NCI-H2029 (cell line): ENCODE measurements around the gene LAMB1.
"Not testable (repeated sequence)": the region's sequence is repeated elsewhere in the genome, so short reads cannot be mapped to it uniquely, and the experiment has no call there.

Experiments
- DNase-seq: peaks from one replicate; lab custom pipeline; 2025; lab: John Stamatoyannopoulos, UW

LAMB1 gene

DNA sequence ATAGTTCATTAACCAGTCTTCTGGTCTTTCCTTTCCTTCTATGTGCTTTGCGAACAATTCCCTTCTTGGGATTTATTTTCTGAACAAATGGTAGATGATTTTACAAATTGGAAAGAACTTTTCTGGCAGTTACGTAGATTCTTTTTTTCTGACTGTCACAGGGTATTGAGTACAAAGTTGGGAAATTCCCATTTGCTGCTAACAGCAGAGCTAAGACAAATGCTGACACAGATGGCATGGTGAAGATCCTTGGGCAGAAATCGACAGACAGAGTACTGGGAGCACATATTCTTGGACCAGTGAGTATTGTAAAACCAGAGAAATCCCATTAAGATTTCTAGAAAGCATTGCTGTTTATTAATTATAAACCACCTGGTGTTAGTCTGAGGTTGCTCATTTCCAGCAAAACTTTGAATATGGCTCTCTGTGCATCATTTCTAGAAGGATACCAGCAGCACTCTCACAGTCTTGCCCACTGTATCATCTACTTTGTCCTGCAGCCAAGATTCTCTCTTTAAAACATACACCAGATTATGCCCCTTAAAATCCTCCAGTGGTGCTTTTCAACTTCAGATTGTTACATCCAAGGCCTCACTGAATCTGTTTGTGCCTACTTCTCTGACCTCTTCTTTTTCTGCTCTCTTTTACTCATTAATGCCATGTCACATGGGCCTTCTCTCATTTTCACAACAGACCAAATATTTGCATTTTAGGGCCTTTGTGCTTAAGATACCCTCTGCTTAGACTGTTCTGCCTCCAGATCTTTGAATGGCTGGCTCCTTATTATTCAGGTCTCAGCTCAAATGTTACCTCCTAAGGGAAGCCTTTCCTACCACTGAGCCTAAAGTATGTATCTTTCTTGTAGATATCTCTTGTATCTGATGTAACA is 85.0 kb downstream of the LAMB1 start:
- DNase-seq, result no peak

DNA sequence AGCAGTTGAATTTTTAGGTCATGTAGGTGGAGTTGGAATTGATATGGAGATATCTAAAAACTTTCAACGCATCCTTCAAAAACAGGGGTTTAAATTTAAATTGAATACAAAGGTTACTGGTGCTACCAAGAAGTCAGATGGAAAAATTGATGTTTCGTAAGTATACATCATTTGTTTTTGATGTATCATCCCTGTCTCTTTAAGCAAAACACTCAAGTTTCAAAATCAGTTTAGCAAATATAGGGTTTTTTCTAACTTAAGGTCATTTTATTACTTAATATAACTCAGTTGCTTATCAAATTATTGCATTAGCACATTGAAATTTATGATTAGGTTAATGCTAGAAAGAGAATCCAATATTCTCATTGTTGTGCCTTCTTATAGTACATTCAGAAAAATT is 87.4 kb downstream of the LAMB1 start:
- DNase-seq, result no peak

DNA sequence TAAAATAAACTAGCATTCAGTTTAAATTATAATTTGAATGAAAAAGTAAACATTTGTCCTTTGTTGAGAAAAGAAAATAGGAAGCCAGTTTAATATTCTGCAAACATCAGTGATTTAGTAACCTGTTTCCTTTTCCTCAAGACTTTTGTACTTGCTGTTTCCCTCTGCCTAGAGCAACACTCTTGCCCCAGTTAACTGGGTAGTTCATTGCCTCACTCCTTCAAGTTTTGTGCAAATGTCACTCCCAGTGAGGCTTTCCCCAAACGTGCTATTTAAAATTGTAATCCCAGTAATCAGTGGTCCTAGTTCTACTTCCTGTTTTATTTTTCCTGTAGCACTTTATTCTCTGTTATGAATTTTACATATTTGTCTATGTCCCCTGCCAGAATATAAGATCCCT is 88.1 kb downstream of the LAMB1 start:
- no peak for DNase-seq

DNA sequence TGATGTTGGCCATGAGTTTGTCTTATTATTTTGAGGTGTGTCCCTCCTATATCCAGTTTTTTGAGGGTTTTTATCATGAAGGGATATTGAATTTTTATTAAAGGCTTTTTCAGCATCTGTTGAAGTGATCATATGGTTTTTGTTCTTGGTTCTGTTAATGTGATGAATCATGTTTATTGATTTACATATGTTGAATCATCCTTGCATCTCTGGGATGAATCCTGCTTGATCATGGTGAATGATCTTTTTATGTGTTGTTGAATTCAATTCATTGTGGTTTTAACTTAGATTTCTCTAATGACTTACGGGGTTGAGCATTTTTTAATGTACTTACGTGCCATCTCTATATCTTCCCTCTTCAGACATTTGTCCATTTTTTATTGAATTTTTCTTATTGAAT is 89.1 kb downstream of the LAMB1 start:
- no peak for DNase-seq

DNA sequence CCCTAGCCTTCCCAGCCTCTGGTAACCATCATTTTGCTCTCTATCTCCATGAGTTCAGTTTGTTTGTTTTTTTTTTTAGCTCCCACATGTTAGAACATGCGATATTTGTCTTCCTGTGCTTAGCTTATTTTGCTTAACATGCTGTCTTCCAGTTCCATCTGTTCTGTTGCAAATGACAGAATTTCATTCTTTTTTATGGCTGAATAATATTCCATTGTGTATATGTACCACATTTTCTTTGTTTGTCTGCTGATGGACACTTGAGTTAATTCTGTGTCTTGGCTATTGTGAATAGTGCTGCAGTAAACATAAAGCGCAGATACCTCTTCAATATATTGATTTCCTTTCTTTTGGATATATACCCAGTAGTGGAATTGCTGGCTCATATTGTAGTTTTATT is 91.0 kb downstream of the LAMB1 start:
- DNase-seq, result no peak

DNA sequence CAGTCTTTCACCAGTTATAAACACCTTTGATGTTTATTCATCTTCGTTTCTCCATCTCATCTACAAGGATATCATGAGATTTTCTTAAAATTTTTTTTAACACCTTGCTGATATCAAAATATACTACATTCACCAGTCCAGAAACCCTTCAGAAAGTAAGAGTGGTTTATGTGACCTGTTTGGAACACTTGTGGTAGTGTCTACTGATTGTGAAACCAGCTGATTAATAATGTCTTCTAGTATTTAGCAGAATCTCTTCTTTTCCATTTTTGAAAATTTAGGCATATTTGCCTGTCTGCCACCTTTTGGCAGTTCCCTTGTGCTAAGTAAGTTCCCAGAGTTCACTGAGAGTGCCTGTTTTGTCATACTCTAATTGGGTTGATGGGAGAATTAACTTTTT is 93.5 kb downstream of the LAMB1 start:
- no peak for DNase-seq

DNA sequence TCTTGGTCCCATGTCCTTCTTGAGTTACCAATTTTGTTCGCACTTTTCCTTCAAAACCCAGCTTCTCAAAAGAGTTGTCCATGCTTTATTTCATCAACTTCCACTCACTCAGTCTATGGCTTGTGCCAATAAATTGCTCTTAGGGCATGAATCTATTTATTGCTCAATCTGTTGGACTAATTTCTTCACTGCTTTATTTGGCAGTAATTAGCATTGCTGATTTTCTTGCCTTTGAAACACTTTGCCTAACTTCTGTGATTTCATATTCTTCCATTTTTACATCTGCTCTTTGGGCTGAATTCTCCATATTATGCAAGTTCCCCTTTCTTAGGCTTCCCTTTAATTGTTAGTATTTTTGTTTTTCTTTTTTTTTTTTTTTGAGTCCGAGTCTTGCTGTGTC is 95.2 kb downstream of the LAMB1 start:
- no peak for DNase-seq

DNA sequence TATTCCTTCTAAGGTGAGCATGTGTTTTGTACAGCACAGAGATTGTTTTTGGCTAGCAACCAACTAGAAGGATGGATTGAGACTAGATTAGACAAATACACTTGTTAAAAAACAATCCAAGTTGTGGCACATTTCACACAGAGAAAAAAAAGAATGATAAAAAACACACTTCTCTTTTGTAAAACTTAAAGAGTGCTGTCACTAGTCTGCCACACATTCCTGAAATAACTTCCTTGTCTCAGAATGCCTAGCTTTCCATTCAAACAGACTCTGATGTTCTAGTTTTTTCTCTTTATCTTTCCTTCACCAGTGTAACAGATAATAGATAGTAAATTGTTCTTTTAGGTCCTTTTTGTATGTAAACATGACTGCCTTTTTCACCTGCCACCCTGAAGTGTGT is 100.6 kb downstream of the LAMB1 start:
- DNase-seq, result no peak

DNA sequence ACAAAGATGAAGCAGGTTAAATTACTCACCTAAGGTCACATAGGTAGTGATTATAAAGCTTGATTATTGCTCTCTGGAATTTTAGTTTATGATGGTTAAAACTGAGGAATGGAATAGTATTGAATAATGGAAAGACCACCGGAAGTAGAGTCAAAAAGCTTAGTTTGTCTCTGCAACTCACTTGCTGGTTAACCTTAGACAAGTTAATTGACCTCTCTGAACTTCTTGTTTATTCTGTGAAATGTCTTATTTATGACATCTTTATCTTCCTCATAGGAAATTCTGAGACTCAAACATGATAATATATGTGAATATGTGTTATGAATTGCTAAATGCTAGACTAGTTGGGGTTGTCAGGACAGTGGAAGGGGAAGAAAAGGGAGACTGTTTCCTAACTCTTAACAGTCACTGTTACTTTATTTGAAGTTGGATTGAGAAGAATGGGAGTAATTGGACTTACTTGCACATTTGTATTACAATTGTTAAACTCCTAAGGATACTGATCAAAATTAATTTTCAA is 102.4 kb downstream of the LAMB1 start:
- DNase-seq, result no peak

DNA sequence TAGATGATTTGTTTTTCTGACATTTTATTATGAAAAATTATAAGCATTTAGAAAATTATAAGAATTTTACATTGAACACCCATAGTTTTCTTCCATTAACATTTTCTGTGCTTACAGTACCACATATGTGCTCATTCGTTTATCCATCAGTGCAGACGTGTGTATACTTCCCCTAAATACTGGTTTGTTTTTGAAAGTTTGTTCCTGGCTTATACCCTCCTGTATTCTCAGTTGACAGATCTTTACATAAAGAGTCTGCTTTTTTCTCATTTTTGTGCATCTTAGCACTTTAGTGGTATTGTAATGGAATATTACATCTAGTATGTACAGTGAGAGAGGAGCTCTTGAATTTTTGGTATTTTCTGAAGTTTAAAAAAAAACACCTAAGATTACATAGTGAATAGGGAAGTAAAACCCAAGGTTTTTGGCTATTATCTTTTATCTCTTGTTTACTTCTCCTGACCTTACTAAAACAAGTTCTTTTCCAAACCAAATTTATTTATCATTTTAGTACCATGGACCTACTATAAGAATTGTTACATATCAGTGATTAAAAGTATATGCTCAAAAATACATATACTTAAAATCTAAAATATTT is 103.9 kb downstream of the LAMB1 start:
- DNase-seq, result no peak

DNA sequence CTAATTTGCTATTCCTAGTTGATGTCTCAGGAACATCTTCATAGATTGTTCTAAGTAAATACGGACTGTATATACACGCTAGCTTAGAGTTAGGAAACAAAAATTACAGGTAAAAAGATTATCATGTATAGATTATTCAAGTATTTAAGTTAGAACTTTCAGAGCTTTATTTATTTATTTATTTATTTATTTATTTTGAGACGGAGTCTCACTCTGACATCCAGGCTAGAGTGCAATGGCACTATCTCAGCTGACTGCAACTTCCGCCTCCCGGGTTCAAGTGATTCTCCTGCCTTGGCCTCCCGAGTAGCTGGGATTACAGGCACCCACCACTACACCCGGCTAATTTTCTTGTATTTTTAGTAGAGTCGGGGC is 110.6 kb downstream of the LAMB1 start:
- not testable (repeated sequence) for DNase-seq

DNA sequence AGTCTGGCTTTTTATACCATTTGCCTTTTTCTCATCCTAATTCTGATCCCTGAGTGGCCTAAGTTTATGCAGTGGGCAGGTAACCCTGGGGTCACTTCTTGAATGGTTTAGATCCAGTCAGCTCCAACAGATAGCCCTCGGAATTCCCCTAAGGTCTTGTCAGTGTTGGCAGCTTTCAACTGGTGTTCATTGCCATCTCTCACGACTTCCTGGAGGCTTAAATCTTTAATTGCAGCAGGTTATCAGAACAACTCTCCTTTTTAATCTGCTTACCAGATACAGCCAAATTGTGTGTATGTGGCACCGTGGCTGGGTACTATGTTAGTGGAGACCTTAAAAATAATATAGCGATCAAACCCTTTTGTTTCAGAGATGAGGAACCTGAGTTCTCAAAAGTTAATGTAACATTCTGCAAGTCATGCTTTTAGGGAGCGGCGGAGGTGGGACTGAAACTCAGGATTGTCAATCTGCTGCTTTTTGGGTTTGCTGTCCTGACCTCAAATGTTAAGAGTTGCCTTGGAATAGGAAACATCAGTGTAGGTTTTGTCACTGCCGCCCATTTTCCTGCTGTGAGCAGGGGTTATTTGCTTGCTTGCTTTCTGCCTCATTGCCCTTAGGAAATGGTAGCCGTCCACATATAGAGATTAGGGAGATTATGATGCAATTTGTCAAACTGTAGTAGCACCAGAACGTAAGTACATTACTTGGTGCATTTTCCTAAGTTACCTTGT is 111.2 kb downstream of the LAMB1 start:
- DNase-seq, result no peak

DNA sequence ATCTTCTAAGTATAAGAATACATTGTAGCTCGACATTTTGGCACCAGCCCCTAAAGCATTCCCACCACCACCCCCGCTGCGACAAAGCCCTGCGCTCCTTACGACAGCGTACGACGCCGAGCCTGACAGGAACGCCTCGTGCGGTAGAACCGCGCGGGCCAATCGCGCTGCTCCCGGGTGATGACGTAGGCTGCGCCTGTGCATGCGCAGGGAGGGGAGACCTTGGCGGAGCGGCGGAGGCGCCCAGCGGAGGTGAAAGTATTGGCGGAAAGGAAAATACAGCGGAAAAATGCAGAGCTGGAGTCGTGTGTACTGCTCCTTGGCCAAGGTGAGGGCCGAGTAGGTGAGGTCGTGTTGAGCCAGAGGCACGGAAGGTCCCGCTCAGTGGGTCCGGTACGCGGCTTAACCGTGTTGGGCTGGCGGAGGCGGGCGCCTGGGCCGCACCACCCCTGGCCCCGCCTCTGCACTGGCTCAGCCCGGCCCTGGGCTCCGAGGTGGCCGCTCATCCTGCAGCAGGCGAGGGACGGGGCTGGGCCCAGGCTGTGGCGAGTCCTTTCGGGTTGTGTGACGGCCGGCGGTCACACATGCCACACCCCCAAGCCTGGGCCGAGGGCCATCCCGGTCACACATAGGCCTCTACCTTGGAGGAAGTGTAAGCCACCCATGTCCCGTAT is 111.9 kb downstream of the LAMB1 start, which contains the start of gene DLD:
TSS of gene DLD (plus strand) at position 222 of the 674 bp plus-strand sequence. CDS start at position 290, 68 bp downstream.
- DNase-seq, result peak; percentile 96

DNA sequence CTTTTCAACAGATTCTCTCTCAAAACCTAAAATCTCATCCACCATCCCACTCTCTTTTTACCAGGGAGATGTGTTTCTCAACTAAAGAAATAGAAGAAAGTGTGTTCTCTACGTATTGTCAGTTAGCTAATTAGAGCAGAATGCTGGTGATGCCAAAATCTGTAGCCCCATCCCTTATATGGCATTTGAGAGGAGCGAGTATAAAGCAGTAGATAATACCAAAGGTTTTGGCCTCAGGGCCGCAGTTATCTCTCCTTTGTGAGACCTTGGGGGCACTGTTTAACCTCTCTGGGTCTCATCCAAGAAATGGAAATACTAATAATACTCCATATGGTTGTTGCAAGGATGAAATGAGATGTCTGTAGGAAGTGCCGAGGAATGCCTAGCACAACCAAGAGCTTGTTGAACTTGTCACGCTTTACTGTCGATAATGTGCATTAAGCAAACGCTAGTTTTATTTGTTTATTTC is 112.4 kb downstream of the LAMB1 start:
- peak; percentile 21 for DNase-seq

DNA sequence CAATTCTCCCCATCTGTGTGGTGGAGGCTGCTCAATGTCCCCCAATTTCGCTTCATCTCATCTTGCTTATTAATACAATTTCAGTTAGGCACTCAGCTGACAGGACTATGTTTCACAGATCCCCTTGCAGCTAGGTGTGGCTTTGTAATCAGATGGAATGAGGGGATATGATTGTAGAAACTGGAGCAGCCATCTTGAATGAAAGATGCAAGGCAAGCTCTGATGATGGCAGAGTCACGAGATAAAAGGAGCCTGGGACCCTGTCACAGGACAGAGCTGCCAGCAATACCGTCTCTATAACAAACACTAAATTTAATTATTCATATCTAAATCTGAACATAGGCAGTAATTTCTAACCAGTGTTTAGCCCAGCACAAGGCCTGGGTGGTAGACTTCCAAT is 113.0 kb downstream of the LAMB1 start:
- DNase-seq, result no peak

DNA sequence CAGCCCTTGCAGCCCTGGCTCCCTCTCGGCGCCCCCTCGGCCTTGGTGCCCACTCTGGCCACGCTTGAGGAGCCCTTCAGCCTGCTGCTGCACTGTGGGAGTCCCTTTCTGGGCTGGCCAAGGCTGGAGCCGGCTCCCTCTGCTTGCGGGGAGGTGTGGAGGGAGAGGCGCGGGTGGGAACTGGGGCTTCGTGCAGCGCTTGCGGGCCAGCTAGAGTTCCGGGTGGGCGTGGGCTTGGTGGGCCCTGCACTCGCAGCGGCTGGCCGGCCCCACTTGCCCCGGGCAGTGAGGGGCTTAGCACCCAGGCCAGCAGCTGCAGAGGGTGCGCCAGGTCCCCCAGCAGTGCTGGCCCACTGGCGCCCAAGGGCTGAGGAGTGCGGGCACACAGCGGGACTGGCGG is 115.1 kb downstream of the LAMB1 start:
- DNase-seq, result not testable (repeated sequence)

DNA sequence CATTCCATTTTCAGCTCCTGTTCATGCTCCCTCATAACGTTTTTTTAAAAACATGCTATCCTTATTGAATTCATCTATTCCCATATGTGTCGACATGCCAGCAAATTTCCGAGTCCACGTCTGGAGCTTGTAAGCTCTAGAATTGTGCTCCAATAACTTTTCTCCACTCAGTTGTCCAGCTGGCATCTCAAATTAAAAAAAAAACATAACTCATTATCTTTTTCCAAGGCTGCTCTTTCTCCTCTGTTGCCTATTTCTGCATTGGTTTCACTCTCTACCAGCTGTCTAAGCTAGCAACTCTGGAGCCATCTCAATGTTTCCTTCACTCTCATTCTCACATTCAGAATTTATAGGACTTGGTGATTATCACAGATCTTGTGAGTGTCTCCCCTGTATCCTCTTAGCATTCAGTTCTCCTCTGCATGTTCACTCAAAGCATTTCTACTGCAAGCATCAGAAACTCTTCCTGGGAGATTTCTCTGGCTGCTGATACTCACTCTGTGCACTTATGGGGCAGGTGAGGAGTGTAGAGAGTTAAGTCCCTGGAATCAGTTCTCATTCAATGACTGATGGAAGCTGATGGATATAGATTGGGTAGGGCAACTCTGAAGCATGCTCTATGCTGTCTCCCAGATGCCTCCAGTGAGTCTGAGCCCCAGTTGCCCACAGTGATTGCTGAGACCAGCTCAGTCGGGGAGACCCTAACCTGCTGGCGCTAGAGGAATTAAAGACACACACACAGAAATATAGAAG is 118.7 kb downstream of the LAMB1 start:
- DNase-seq, result no peak

DNA sequence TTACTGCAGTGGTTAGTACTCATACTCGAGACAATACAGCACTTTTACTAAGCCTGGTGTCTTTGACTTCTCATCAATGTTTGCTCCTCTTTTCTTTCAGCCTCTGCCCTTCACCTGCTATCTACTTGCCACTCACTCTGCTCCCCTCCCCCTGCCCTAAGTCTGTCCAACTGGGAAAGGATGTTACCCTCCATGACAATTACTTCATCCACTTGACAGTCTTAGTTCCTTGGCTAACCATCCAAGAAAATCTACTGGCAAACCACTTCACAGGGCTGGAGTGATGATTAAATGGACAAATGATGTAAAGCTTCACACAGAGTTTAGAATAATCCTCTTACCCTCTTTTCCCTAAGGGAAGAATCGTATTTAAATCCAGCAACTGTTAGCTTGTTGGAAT is 120.2 kb downstream of the LAMB1 start:
- no peak for DNase-seq

DNA sequence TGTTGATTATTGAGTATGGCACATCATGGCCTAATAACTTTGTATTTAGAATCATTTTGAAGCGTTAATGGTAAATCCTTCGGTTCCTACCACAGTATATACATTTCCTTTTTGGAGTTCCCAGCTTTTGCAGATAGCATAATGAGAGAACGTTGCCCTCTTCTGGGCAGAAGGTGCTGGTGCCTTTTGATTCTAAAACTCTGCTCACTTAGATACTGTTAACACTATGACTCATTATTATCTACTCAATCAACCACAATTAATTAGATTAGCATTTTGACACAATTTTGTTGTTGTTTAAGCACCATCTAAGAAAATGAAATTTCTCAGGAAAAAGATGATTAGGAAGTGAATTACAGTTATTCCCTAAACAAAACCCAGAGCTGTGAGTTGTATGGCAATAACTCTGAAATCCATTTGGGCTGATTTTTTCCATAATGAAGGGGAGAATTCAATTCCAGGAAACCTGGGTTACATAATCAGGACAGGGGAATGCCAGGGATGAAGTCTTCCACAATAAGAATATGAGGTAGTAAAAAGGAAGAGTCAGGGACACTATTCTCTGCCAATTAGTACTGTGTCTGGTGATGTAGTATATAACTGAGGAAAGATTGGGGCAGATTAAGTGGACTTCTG is 123.4 kb downstream of the LAMB1 start:
- DNase-seq, result peak; percentile 24

DNA sequence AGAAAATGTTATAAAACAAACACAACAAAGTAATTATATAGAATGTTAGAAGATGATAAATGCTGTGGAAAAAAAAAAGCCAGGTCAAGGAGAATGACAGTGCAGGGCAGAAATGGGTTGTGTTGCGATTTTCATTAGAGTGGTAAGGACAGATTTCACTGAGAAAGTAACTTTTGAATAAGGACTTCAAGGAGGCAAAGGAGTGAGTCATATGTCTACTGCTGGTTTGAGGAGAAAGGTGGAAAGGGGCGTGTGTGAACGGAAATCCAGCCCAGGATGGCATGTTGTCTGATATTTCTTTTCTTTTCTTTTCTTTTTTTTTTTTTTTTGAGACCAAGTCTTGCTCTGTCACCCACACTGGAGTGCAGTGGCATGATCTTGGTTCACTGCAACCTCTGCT is 124.3 kb downstream of the LAMB1 start:
- no peak for DNase-seq
